ENCODE data around the gene RHOXF1. TPM values are rescaled to one million over a fixed set of nuclear protein-coding genes. Genes with fewer than 3 reads are reported as not detected.
"Not testable (repeated sequence)": the region's sequence is repeated elsewhere in the genome, so short reads cannot be mapped to it uniquely, and the experiment has no call there.

RHOXF1 gene
- total and polyA plus RNA-seq, 4 donors = 0.69 to 4.8 TPM; not detected in 2

DNA sequence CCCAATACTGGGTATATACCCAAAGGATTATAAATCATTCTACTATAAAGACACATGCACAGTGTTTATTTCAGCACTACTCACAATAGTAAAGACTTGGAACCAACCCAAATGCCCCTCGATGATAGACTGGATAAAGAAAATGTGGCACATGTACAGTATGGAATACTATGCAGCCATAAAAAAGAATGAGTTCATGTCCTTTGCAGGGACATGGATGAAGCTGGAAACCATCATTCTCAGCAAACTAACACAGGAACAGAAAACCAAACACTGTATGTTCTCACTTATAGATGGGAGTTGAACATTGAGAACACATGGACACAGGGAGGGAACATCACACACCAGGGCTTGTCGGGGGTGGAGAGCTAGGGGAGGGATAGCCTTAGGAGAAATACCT lies 11.0 kb downstream of the RHOXF1 start:
- 81 to 91% methylated on average over 2 of the region's 2 CpGs for WGBS, 2 donors
- ATAC-seq (ENCODE audit: low FRiP score); H3K9me3 ChIP-seq (ENCODE audit: control insufficient read depth, low read length); H3K27me3 ChIP-seq (ENCODE audit: control insufficient read depth in 1 of 2, insufficient read depth in 2 of 2, low read length in 1 of 2); H3K36me3 ChIP-seq (ENCODE audit: control insufficient read depth in 1 of 2, insufficient read depth in 2 of 2, low read length in 1 of 2); intact Hi-C loops (cut with DNase I); H3K4me1 ChIP-seq (ENCODE audit: control insufficient read depth in 1 of 2, insufficient read depth in 2 of 2, low read length in 2 of 2); H3K4me3 ChIP-seq (ENCODE audit: low read length in 2 of 2); H3K27ac ChIP-seq (ENCODE audit: low read depth in 1 of 2, low read length in 2 of 2); DNase-seq: not testable (repeated sequence)

DNA sequence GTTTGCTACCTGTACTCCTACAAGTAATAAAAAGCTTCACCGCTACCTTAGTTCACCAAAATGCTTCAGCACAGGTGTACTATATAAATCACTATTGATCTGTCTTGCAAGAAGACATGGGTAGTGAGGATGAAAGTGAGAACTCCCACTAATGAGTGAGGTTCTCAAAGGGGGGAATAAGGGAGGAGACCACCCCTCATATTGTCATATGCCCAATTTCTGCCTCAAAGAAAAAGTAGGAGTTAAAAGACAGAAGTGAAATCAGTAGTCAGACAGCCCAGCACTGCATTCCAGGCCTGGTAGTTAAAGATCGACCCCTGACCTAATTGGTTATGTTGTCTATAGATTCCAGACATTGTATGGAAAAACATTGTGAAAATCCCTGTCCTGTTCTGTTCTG lies 14.7 kb downstream of the RHOXF1 start:
- DNase-seq; H3K4me1 ChIP-seq (ENCODE audit: control insufficient read depth in 1 of 2, insufficient read depth in 2 of 2, low read length in 2 of 2); H3K36me3 ChIP-seq (ENCODE audit: control insufficient read depth in 1 of 2, insufficient read depth in 2 of 2, low read length in 1 of 2); H3K9me3 ChIP-seq (ENCODE audit: control insufficient read depth, low read length); ATAC-seq (ENCODE audit: low FRiP score); H3K27me3 ChIP-seq (ENCODE audit: control insufficient read depth in 1 of 2, insufficient read depth in 2 of 2, low read length in 1 of 2); H3K27ac ChIP-seq (ENCODE audit: low read depth in 1 of 2, low read length in 2 of 2); intact Hi-C loops (cut with DNase I); H3K4me3 ChIP-seq (ENCODE audit: low read length in 2 of 2): not testable (repeated sequence)
- 71 to 77% methylated on average over 2 of the region's 2 CpGs for WGBS, 2 donors

DNA sequence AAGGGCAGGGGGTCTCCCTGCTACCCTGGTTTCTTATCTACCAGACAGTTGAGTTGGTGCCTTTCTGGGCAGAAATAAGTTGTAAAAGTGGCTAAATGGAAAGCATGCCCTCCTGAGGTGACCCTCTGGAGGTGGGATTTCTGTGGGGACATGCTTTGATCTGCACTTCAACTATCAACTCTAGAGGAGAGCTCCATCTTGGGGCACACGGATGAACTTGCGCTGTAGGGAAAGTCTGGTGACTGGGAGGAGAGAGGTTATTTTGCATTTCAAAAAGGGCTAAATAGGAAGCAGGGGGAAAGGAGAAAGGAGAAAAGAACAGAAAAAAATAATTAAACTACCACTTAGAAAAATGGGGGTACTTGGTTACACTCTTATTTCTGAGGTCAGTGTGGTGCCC lies 25.5 kb downstream of the RHOXF1 start:
- Histone ChIP-seq H3K27ac (ENCODE audit: low read depth in 1 of 2, low read length in 2 of 2) (no peak overlapping the region), H3K27me3 (ENCODE audit: control insufficient read depth in 1 of 2, insufficient read depth in 2 of 2, low read length in 1 of 2) (no peaks in the 10 kb centered on the region), H3K4me3 (ENCODE audit: low read length in 2 of 2) (no peak overlapping the region), H3K36me3 (ENCODE audit: control insufficient read depth in 1 of 2, insufficient read depth in 2 of 2, low read length in 1 of 2) (no peaks in the 10 kb centered on the region), H3K4me1 (ENCODE audit: control insufficient read depth in 1 of 2, insufficient read depth in 2 of 2, low read length in 2 of 2) (no peaks in the 10 kb centered on the region), H3K9me3 (ENCODE audit: control insufficient read depth, low read length) (no peaks in the 10 kb centered on the region)
- DNase-seq (no peak), ATAC-seq (ENCODE audit: low FRiP score) (no peak)
- intact Hi-C loops (cut with DNase I) = no loop called here
- WGBS, 2 donors = 43 to 65% methylated on average over 2 of the region's 2 CpGs

- Histone ChIP-seq H3K27ac (ENCODE audit: low read depth in 1 of 2, low read length in 2 of 2) (no peak overlapping the region), H3K9me3 (ENCODE audit: control insufficient read depth, low read length) (no peaks in the 10 kb centered on the region), H3K4me3 (ENCODE audit: low read length in 2 of 2) (no peak overlapping the region), H3K27me3 (ENCODE audit: control insufficient read depth in 1 of 2, insufficient read depth in 2 of 2, low read length in 1 of 2) (no peaks in the 10 kb centered on the region), H3K36me3 (ENCODE audit: control insufficient read depth in 1 of 2, insufficient read depth in 2 of 2, low read length in 1 of 2) (no peaks in the 10 kb centered on the region), H3K4me1 (ENCODE audit: control insufficient read depth in 1 of 2, insufficient read depth in 2 of 2, low read length in 2 of 2) (no peaks in the 10 kb centered on the region)
- WGBS, 2 donors = 67 to 78% methylated on average over 10 of the region's 10 CpGs
- intact Hi-C loops (cut with DNase I) = no loop called here
- no peak for DNase-seq
- no peak for ATAC-seq (ENCODE audit: low FRiP score)
These were observed 28.3 kb downstream of the RHOXF1 start for GRCh38 chrX:120087289-120088017.

GRCh38 chrX:120085553-120086185 lies 30.0 kb downstream of the RHOXF1 start:
- H3K4me3 ChIP-seq (ENCODE audit: low read length in 2 of 2); H3K9me3 ChIP-seq (ENCODE audit: control insufficient read depth, low read length); H3K36me3 ChIP-seq (ENCODE audit: control insufficient read depth in 1 of 2, insufficient read depth in 2 of 2, low read length in 1 of 2); intact Hi-C loops (cut with DNase I); H3K27ac ChIP-seq (ENCODE audit: low read depth in 1 of 2, low read length in 2 of 2); H3K4me1 ChIP-seq (ENCODE audit: control insufficient read depth in 1 of 2, insufficient read depth in 2 of 2, low read length in 2 of 2); DNase-seq; ATAC-seq (ENCODE audit: low FRiP score); H3K27me3 ChIP-seq (ENCODE audit: control insufficient read depth in 1 of 2, insufficient read depth in 2 of 2, low read length in 1 of 2): not testable (repeated sequence)
- WGBS, 2 donors = no CpG with 5 or more reads among the region's 12 CpGs

DNA sequence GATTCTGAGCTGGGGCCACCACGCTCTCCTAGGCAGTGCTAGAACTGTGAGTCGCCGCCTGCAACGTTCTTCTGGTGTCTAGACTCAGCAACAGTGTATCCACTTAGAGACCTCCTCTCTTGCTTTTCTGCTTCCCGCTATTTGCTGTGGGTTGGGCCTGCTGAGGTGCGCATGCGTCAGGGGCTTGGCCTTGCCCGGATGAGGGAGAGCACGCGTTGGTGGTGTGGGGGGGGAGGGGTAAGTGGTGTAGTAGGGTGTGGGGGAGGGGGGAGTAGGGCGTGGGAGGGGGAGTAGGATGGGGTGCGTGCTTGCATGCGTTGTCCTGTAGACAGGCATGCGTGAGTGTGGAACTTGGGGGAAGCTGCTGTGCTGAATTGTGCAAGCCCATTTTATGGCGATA lies 38.1 kb downstream of the RHOXF1 start, which contains the start of gene RHOXF2B:
Gene RHOXF2B, minus strand, starts transcription at position 101 of the 400 bp plus-strand sequence. CDS start 138 bp downstream, outside the sequence.
- H3K4me3 ChIP-seq (ENCODE audit: low read length in 2 of 2); H3K27ac ChIP-seq (ENCODE audit: low read depth in 1 of 2, low read length in 2 of 2); ATAC-seq (ENCODE audit: low FRiP score); H3K36me3 ChIP-seq (ENCODE audit: control insufficient read depth in 1 of 2, insufficient read depth in 2 of 2, low read length in 1 of 2); intact Hi-C loops (cut with DNase I); H3K9me3 ChIP-seq (ENCODE audit: control insufficient read depth, low read length); DNase-seq; H3K27me3 ChIP-seq (ENCODE audit: control insufficient read depth in 1 of 2, insufficient read depth in 2 of 2, low read length in 1 of 2); H3K4me1 ChIP-seq (ENCODE audit: control insufficient read depth in 1 of 2, insufficient read depth in 2 of 2, low read length in 2 of 2): not testable (repeated sequence)
- no CpG with 5 or more reads among the region's 15 CpGs for WGBS, 2 donors

- DNase-seq; H3K4me3 ChIP-seq (ENCODE audit: low read length in 2 of 2); intact Hi-C loops (cut with DNase I); H3K4me1 ChIP-seq (ENCODE audit: control insufficient read depth in 1 of 2, insufficient read depth in 2 of 2, low read length in 2 of 2); H3K36me3 ChIP-seq (ENCODE audit: control insufficient read depth in 1 of 2, insufficient read depth in 2 of 2, low read length in 1 of 2); ATAC-seq (ENCODE audit: low FRiP score); H3K9me3 ChIP-seq (ENCODE audit: control insufficient read depth, low read length); H3K27me3 ChIP-seq (ENCODE audit: control insufficient read depth in 1 of 2, insufficient read depth in 2 of 2, low read length in 1 of 2); H3K27ac ChIP-seq (ENCODE audit: low read depth in 1 of 2, low read length in 2 of 2): not testable (repeated sequence)
- WGBS, 2 donors = 59 to 100% methylated on average over 1 of the region's 1 CpG
These were observed 49.5 kb downstream of the RHOXF1 start for GRCh38 chrX:120066169-120066568.
